RWPE2 (cell line): ENCODE results near the gene SUCLG2.

ENCODE experiments used
- ATAC-seq: fragments of 200-7000 bp; cut with Tn5 transposase; 3 replicates; pipeline ENCODE4 v1.9.1; 2021; ENCODE audit warnings: low read depth
- DNase-seq: peaks from one replicate; pipeline ENCODE4 v3.0.0-alpha.2; 2020; ENCODE audit warnings: low spot score
- H3K27ac ChIP-seq: fragments of 450-650 bp; 2 replicates; pipeline ENCODE4 v1.5.1; 2017; ENCODE audit warnings: mild to moderate bottlenecking; ENCODE audit not compliant: poor library complexity, severe bottlenecking
- H3K27me3 ChIP-seq: fragments of 250-450 bp; sonication (Bioruptor Pico); 2 replicates; pipeline ENCODE4 v1.5.1; 2021; ENCODE audit warnings: mild to moderate bottlenecking, moderate library complexity; ENCODE audit not compliant: insufficient read depth, poor library complexity, severe bottlenecking
- H3K36me3 ChIP-seq: fragments of 250-450 bp; sonication (Bioruptor Pico); 2 replicates; pipeline ENCODE4 v1.5.1; 2020; ENCODE audit warnings: low read depth, mild to moderate bottlenecking, moderate library complexity
- H3K4me1 ChIP-seq: fragments of 250-450 bp; sonication (Bioruptor Pico); 2 replicates; pipeline ENCODE4 v1.5.1; 2021; ENCODE audit warnings: mild to moderate bottlenecking, moderate library complexity; ENCODE audit not compliant: insufficient read depth, poor library complexity, severe bottlenecking
- H3K4me3 ChIP-seq: fragments of 250-450 bp; sonication (Bioruptor Pico); 2 replicates; pipeline ENCODE4 v1.5.1; 2021; ENCODE audit warnings: mild to moderate bottlenecking, moderate library complexity; ENCODE audit not compliant: severe bottlenecking
- H3K9me3 ChIP-seq: fragments of 250-450 bp; sonication (Bioruptor Pico); 2 replicates; pipeline ENCODE4 v1.5.1; 2021; ENCODE audit warnings: mild to moderate bottlenecking, moderate library complexity; ENCODE audit not compliant: severe bottlenecking
- TF ChIP-seq, protein P1 (sequence below): fragments of 450-650 bp; IDR thresholded peaks from one replicate; pipeline ENCODE4 v1.5.1; 2017; ENCODE audit warnings: mild to moderate bottlenecking, moderate library complexity; ENCODE audit not compliant: poor library complexity, severe bottlenecking

Gene SUCLG2

DNA sequence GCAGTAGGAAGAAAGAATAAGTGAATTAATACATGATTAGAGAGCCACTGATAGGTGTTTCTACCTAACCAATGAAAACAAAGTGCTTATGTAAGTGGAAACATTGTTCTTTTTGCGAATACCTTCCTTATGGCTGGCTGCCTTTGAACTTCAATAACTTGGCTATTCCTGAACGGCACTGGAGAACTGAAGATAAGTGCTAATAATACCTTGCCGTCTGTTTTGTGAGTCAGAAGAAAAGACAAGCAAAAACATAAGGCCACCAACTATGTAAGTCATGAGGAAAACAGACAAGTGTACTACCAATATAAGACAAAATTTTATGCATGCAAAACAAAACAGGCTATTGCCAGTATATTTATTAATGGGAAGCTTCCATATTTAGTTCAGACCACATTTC is 160.6 kb downstream of the SUCLG2 start:
- DNase-seq: no peak
- peaks cover 21% of the 10 kb centered on the region; the same call in 1 of the 2 replicates for H3K36me3 ChIP-seq
- no peak overlapping the region for H3K27ac ChIP-seq
- H3K4me1 ChIP-seq: no peaks in the 10 kb centered on the region
- no peak for ATAC-seq
- H3K4me3 ChIP-seq: no peak overlapping the region
- H3K27me3 ChIP-seq: no peaks in the 10 kb centered on the region
- TF ChIP-seq, protein P1, sequence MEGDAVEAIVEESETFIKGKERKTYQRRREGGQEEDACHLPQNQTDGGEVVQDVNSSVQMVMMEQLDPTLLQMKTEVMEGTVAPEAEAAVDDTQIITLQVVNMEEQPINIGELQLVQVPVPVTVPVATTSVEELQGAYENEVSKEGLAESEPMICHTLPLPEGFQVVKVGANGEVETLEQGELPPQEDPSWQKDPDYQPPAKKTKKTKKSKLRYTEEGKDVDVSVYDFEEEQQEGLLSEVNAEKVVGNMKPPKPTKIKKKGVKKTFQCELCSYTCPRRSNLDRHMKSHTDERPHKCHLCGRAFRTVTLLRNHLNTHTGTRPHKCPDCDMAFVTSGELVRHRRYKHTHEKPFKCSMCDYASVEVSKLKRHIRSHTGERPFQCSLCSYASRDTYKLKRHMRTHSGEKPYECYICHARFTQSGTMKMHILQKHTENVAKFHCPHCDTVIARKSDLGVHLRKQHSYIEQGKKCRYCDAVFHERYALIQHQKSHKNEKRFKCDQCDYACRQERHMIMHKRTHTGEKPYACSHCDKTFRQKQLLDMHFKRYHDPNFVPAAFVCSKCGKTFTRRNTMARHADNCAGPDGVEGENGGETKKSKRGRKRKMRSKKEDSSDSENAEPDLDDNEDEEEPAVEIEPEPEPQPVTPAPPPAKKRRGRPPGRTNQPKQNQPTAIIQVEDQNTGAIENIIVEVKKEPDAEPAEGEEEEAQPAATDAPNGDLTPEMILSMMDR: no peak
- no peaks in the 10 kb centered on the region for H3K9me3 ChIP-seq

DNA sequence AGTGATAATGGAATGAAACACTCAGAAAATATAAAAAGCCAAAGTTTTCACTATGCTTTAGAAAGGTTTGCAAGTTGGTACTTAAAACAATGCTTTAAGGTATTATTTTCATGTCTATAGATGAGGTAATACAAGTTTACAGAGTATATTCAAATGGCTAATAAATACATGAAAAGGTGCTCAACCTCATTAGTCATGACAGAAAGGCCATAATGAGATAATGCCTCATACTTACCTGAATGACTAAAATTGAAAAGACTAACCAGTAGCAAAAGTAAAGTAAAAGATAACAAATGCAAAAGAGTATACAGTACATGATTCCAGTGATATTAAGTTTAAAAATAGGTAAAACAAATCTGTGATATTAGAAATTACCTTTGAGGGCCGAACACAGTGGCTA is 163.8 kb downstream of the SUCLG2 start:
- ATAC-seq (no peak), DNase-seq (no peak)
- TF ChIP-seq, protein P1: no peak
- no peak overlapping the region for H3K27ac ChIP-seq
- H3K9me3 ChIP-seq: no peaks in the 10 kb centered on the region
- H3K4me3 ChIP-seq: no peak overlapping the region
- H3K4me1 ChIP-seq: no peaks in the 10 kb centered on the region
- H3K36me3 ChIP-seq: peaks cover 13% of the 10 kb centered on the region; the same call in 1 of the 2 replicates
- no peaks in the 10 kb centered on the region for H3K27me3 ChIP-seq

DNA sequence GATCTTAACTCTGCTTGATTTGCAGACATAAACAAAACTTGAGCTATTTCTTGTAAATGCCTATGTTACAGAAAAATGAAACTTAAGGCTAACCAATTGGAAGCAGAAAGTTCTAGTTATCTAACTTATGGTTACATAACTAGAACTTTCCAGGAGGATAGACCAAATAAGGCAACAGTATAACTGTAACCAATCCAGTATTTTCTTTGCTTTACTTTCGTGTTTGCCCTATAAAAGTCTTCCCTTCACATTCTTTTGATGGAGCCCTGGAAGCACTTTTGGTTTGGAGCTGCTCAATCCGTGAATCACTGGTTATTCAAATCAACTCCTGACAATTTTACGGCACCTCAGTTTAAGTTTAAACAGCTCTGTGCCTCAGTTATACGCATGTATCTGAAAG is 164.6 kb downstream of the SUCLG2 start:
- DNase-seq (no peak), ATAC-seq (no peak)
- no peak overlapping the region for H3K27ac ChIP-seq
- H3K9me3 ChIP-seq: no peaks in the 10 kb centered on the region
- no peaks in the 10 kb centered on the region for H3K27me3 ChIP-seq
- 0 out of 2 replicates have a peak, but pooled peaks cover 13% of the 10 kb centered on the region for H3K36me3 ChIP-seq
- TF ChIP-seq, protein P1: no peak
- H3K4me1 ChIP-seq: no peaks in the 10 kb centered on the region
- H3K4me3 ChIP-seq: no peak overlapping the region

DNA sequence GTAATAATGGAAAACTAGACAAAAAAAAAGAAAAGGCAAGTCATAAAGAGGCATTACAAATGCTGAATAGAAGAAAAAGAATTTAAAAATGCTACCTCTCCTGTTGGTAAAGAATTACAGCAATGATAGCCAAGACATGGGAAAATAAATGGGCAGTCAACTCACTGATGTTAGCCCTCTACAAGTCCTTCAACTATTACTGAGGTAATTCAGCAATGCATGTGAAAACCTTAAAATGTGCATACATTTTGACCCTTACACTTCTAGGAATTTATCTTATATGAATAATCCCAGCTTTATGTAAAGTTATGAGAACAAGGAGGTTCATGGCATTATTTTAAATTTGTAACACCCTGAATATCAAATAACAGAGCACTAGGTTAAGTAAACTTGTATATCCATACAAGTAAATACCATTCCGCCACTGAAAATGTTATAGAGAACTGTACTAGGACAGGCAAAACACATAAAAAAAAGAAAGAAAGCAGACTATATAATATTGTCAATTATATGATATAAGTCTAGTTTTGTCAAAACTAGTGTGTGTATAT is 166.8 kb downstream of the SUCLG2 start:
- H3K27ac ChIP-seq: no peak overlapping the region
- DNase-seq (no peak), ATAC-seq (no peak)
- H3K36me3 ChIP-seq: 0 out of 2 replicates have a peak, but pooled peaks cover 6% of the 10 kb centered on the region
- no peaks in the 10 kb centered on the region for H3K27me3 ChIP-seq
- TF ChIP-seq, protein P1: no peak
- H3K4me1 ChIP-seq: no peaks in the 10 kb centered on the region
- H3K9me3 ChIP-seq: no peaks in the 10 kb centered on the region
- no peak overlapping the region for H3K4me3 ChIP-seq

DNA sequence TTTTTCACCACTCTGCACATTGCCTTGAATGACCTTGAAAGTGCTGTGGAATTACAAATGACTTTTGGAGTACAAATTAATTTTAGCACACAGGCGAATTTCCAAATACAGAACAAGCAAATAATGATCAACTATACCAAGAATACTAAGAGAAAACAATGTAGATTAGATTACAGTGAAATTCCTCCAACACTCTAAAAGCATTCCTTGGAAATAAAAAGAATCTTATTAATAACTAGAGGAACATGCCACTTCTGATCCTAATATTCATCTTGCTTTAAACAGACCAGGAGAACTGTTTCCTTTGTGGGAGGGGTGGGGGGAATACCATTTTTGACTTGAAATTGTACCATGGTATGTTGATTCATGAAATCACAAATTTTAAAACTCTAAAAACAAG is 167.5 kb downstream of the SUCLG2 start:
- no peaks in the 10 kb centered on the region for H3K4me1 ChIP-seq
- no peaks in the 10 kb centered on the region for H3K27me3 ChIP-seq
- ATAC-seq (no peak), DNase-seq (no peak)
- TF ChIP-seq, protein P1: no peak
- no peak overlapping the region for H3K4me3 ChIP-seq
- no peaks in the 10 kb centered on the region for H3K36me3 ChIP-seq
- no peaks in the 10 kb centered on the region for H3K9me3 ChIP-seq
- H3K27ac ChIP-seq: no peak overlapping the region
